ENCODE results near the gene STAM2. TPM values are rescaled to one million over a fixed set of nuclear protein-coding genes. Genes with fewer than 3 reads are reported as not detected.

STAM2 gene
- 10 to 100 TPM; 12.6 to 22.2 (median 20.0) TPM for total RNA-seq
- 1 to 10 TPM; 2.6 to 3.4 TPM for polyA plus RNA-seq
- 20.3 reads per million, percentile 51 among the genes with 10 or more reads in this experiment for total RNA-seq

DNA sequence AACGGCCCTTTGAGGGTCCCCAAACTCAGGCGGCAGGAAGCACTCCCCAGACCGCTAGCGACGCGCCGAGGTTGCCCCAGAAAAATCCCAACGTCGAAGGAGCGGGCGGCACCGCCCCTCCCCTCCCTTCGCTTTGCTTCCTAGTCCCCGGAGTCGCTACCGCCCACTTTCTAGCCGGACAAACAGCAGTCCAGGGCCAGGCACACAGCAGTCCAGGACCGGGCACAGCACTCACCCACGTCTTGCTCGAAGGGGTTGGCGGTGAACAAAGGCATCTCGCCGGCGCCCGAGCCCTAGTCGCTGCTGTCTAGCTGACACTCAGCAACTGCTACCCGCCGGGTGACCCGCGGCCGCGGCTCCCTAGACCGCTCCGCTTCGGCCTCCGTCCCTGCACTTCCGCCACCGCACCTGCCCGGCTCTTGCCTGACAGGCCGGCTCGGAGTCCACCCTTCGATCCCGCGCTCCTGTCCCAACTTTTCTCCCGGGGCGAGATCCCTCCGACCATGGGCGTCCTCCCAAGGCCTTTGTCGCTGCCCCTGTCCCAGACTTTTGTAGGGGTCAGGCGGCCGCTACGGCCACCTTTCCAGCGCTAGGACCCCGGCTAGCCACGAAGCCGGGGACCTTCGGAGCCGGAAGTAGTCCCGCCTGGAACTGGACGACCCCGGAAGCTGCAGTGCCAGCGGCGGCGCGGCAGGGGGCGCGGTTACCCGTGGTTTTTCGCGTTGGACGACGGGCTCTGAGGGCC is at the start of gene STAM2:
Gene STAM2, minus strand, starts transcription at position 396 of the 745 bp plus-strand sequence. Its CDS starts 121 bp downstream, at position 275.
- H3K27me3 Mint-ChIP-seq: peaks cover 0 to 6% (median under 1%) of the 10 kb centered on the region in 5 donors
- peak within 1 kb of the TSS; percentile 96 to 99 (median 99) for H3K27ac Mint-ChIP-seq
- peak within 1 kb of the TSS; percentile 90 to 99 (median 96) for H3K4me3 Mint-ChIP-seq
- peak; percentile 79 to 95 (median 93) for DNase-seq
- Histone ChIP-seq H3K27ac (ENCODE audit: low read depth, low read length) (peak within 1 kb of the TSS; percentile 91), H3K9me3 (ENCODE audit: control insufficient read depth in 2 of 3, low read length in 3 of 3) (no peaks in the 10 kb centered on the region), H3K4me3 (ENCODE audit: low read length) (peak within 1 kb of the TSS; percentile 80), H3K36me3 (ENCODE audit: control insufficient read depth in 2 of 3, insufficient read depth in 3 of 3, low read length in 3 of 3) (peaks cover 0 to 7% (median 0%) of the 10 kb centered on the region in 3 experiments), H3K27me3 (ENCODE audit: control insufficient read depth in 2 of 2, insufficient read depth in 2 of 2, low read length in 2 of 2) (no peaks in the 10 kb centered on the region), H3K4me1 (ENCODE audit: control insufficient read depth in 2 of 2, insufficient read depth in 2 of 2, low read length in 2 of 2) (peaks cover 0 to 14% of the 10 kb centered on the region in 2 donors)
- H3K36me3 Mint-ChIP-seq: peaks cover 0 to 7% (median 0%) of the 10 kb centered on the region in 5 donors
- ATAC-seq: peak; percentile 93
- POLR2A ChIA-PET: interaction anchor here (0.6 to 1.8 kb wide), 7 partner anchors 140 to 914 kb away, joined by 3 to 12 read pairs (median 3); partner anchors contain the start of genes ARL5A, ARL6IP6, PRPF40A and RBM43
- H3K9me3 Mint-ChIP-seq: peaks cover 0 to 2% (median 0%) of the 10 kb centered on the region in 11 donors
- CTCF ChIA-PET: interaction anchor here (0.6 to 2.5 kb wide), 5 partner anchors 457 to 886 kb away, joined by 3 to 27 read pairs (median 4); partner anchors contain the start of gene NMI
- intact Hi-C loops (cut with micrococcal nuclease): loop anchor here (1.0 to 10.0 kb wide), 18 partner anchors 8 to 1303 kb away; partner anchors contain the start of genes ARL5A (in 2 of the 2), FMNL2 (in 2 of the 2), PRPF40A (in 2 of the 2) and RBM43 (in 2 of the 2)
- peaks cover 22 to 46% (median 36%) of the 10 kb centered on the region in 7 donors for H3K4me1 Mint-ChIP-seq

DNA sequence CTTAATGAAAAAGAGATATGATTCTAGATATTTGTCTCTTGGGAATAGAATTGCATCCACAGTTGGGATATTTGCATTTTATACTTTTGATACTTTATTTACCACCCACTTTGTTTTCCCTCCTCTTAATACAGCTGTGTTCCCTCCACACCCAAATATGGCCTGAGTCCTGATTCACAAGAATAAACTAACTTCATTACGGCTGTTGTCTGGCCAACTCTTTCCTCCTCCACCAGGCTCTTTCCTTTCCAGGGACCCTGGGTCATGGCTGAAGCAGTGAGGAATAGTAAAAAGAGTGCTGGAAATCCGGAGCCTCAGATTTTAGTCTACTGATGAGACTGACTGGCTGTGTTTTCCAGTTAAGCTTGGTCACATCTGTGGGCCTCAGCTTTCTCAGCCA is 48.4 kb upstream of the STAM2 start:
- Mint-ChIP-seq H3K27me3 (peaks cover 0 to 23% (median 9%) of the 10 kb centered on the region in 5 donors), H3K36me3 (no peaks in the 10 kb centered on the region), H3K4me3 (no peak overlapping the region), H3K4me1 (peaks cover 0 to 2% (median 0%) of the 10 kb centered on the region in 7 donors), H3K9me3 (no peaks in the 10 kb centered on the region), H3K27ac (peak overlapping the region in 1 of 9 donors; percentile 32)
- POLR2A ChIA-PET: no interaction called here
- intact Hi-C loops (cut with micrococcal nuclease): no loop called here
- Histone ChIP-seq H3K4me1 (ENCODE audit: control insufficient read depth in 2 of 2, insufficient read depth in 2 of 2, low read length in 2 of 2) (no peaks in the 10 kb centered on the region), H3K27me3 (ENCODE audit: control insufficient read depth in 2 of 2, insufficient read depth in 2 of 2, low read length in 2 of 2) (no peaks in the 10 kb centered on the region), H3K27ac (ENCODE audit: low read depth, low read length) (no peak overlapping the region), H3K36me3 (ENCODE audit: control insufficient read depth in 2 of 3, insufficient read depth in 3 of 3, low read length in 3 of 3) (no peaks in the 10 kb centered on the region), H3K9me3 (ENCODE audit: control insufficient read depth in 2 of 3, low read length in 3 of 3) (no peaks in the 10 kb centered on the region), H3K4me3 (ENCODE audit: low read length) (no peak overlapping the region)
- no peak for DNase-seq
- ATAC-seq: no peak
- CTCF ChIA-PET: no interaction called here

DNA sequence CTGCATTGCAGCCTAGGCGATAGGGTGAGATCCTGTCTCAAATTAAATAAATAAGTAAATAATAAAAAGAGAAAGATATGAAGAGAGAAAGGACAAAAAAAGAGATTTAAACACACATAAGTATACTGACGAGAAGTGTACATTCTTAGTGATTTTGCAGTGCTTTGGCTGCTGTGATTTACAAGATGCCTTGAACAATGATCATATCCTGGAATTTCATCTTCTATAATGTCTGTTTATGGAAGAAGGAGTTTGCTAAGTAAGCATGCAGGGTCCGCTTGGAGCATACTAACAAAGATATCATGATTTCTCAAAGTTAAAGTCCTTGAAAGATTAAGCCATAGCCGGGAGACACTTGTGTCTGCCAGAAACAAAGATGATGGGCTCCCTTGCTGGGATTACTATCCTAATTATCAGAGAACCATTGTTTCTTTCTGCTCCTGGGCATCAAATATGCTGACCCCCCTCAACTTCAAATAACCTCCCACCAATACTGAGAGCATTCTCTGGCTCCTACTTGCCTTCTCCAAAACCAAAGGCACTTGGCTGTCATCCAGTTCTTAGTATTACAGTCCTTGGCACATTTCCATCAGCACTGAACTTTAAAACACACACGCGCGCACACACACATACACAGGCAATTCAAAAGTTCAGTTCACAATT is 47.5 kb upstream of the STAM2 start:
- CTCF ChIA-PET: no interaction called here
- H3K9me3 Mint-ChIP-seq: no peaks in the 10 kb centered on the region
- H3K36me3 Mint-ChIP-seq: no peaks in the 10 kb centered on the region
- no peak overlapping the region for H3K27ac Mint-ChIP-seq
- no peaks in the 10 kb centered on the region for H3K4me1 ChIP-seq (ENCODE audit: control insufficient read depth in 2 of 2, insufficient read depth in 2 of 2, low read length in 2 of 2)
- intact Hi-C loops (cut with micrococcal nuclease): no loop called here
- ATAC-seq (no peak), DNase-seq (no peak)
- POLR2A ChIA-PET: no interaction called here
- no peak overlapping the region for H3K4me3 ChIP-seq (ENCODE audit: low read length)
- H3K36me3 ChIP-seq (ENCODE audit: control insufficient read depth in 2 of 3, insufficient read depth in 3 of 3, low read length in 3 of 3): no peaks in the 10 kb centered on the region
- no peak overlapping the region for H3K4me3 Mint-ChIP-seq
- peaks cover 0 to 2% (median 0%) of the 10 kb centered on the region in 7 donors for H3K4me1 Mint-ChIP-seq
- no peaks in the 10 kb centered on the region for H3K9me3 ChIP-seq (ENCODE audit: control insufficient read depth in 2 of 3, low read length in 3 of 3)
- peaks cover 0 to 25% (median 9%) of the 10 kb centered on the region in 5 donors for H3K27me3 Mint-ChIP-seq
- H3K27me3 ChIP-seq (ENCODE audit: control insufficient read depth in 2 of 2, insufficient read depth in 2 of 2, low read length in 2 of 2): no peaks in the 10 kb centered on the region
- H3K27ac ChIP-seq (ENCODE audit: low read depth, low read length): no peak overlapping the region

DNA sequence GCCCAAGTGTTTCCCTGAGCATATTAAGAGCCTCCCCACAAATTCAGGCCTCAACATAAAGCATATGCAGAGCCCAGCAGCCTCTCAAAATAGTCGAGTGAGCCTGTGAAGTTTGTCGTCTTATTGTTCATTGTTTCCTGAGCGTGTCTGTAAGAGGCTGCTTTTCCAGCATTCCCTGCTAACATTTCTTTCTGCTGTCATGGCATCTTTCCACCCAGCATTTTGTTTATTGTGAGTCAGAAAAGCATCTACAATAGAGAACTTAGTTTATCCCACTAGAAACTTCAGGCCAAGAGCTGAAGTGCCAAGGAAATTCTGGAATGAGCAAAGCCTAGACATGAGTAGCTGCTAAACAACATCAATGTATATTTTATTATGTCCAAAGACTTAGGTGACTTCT is 46.3 kb upstream of the STAM2 start:
- POLR2A ChIA-PET: no interaction called here
- intact Hi-C loops (cut with micrococcal nuclease): no loop called here
- Mint-ChIP-seq H3K4me3 (no peak overlapping the region), H3K36me3 (no peaks in the 10 kb centered on the region), H3K27me3 (peaks cover 0 to 27% (median 9%) of the 10 kb centered on the region in 5 donors), H3K9me3 (no peaks in the 10 kb centered on the region), H3K4me1 (peaks cover 0 to 2% (median 0%) of the 10 kb centered on the region in 7 donors), H3K27ac (no peak overlapping the region)
- CTCF ChIA-PET: no interaction called here
- H3K4me1 ChIP-seq (ENCODE audit: control insufficient read depth in 2 of 2, insufficient read depth in 2 of 2, low read length in 2 of 2): no peaks in the 10 kb centered on the region
- DNase-seq (no peak), ATAC-seq (no peak)
- H3K4me3 ChIP-seq (ENCODE audit: low read length): no peak overlapping the region
- no peaks in the 10 kb centered on the region for H3K27me3 ChIP-seq (ENCODE audit: control insufficient read depth in 2 of 2, insufficient read depth in 2 of 2, low read length in 2 of 2)
- H3K36me3 ChIP-seq (ENCODE audit: control insufficient read depth in 2 of 3, insufficient read depth in 3 of 3, low read length in 3 of 3): no peaks in the 10 kb centered on the region
- H3K27ac ChIP-seq (ENCODE audit: low read depth, low read length): no peak overlapping the region
- H3K9me3 ChIP-seq (ENCODE audit: control insufficient read depth in 2 of 3, low read length in 3 of 3): no peaks in the 10 kb centered on the region

DNA sequence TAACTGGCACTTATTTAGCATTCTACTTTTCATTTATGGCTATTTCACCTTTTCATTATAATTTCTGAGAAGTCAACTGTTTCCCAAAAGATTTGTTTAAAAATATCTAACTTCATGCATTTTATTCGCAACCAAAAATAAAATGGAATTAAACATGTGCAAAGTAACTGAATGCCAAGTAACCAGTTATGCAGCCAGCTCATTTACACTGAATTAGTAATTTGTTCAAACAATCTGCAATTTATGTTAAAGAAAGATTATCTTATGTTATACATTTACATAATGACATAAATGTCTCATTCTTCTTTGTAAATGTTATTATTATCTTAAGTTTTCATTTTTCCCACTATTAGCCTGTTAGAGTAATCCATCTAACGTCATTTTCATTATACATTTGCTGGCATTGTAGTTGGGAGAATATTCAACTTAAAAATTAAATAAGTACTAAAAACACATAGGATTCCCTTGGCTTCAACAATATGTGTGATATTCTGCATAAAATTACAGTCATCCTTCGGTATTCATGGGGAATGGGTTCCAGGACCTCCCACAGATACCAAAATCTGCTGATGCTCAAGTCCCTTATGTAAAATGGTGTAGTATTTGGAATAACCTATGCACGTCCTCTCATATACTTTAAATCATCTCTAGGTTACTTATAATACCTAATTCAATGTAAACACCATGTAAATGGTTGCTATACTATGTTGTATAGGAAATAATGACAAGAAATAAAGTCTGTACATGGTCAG is 43.7 kb upstream of the STAM2 start:
- CTCF ChIA-PET: no interaction called here
- no peak overlapping the region for H3K4me3 ChIP-seq (ENCODE audit: low read length)
- no peaks in the 10 kb centered on the region for H3K27me3 ChIP-seq (ENCODE audit: control insufficient read depth in 2 of 2, insufficient read depth in 2 of 2, low read length in 2 of 2)
- no peak for DNase-seq
- no peak overlapping the region for H3K4me3 Mint-ChIP-seq
- H3K27me3 Mint-ChIP-seq: peaks cover 0 to 22% (median 4%) of the 10 kb centered on the region in 5 donors
- intact Hi-C loops (cut with micrococcal nuclease): no loop called here
- no peaks in the 10 kb centered on the region for H3K4me1 ChIP-seq (ENCODE audit: control insufficient read depth in 2 of 2, insufficient read depth in 2 of 2, low read length in 2 of 2)
- H3K27ac Mint-ChIP-seq: no peak overlapping the region
- peaks cover 0 to 4% (median 0%) of the 10 kb centered on the region in 3 experiments for H3K36me3 ChIP-seq (ENCODE audit: control insufficient read depth in 2 of 3, insufficient read depth in 3 of 3, low read length in 3 of 3)
- ATAC-seq: no peak
- no peaks in the 10 kb centered on the region for H3K9me3 Mint-ChIP-seq
- POLR2A ChIA-PET: no interaction called here
- H3K36me3 Mint-ChIP-seq: peaks cover 0 to 3% (median 0%) of the 10 kb centered on the region in 5 donors
- no peak overlapping the region for H3K27ac ChIP-seq (ENCODE audit: low read depth, low read length)
- peaks cover 0 to 2% (median 0%) of the 10 kb centered on the region in 7 donors for H3K4me1 Mint-ChIP-seq
- H3K9me3 ChIP-seq (ENCODE audit: control insufficient read depth in 2 of 3, low read length in 3 of 3): no peaks in the 10 kb centered on the region

DNA sequence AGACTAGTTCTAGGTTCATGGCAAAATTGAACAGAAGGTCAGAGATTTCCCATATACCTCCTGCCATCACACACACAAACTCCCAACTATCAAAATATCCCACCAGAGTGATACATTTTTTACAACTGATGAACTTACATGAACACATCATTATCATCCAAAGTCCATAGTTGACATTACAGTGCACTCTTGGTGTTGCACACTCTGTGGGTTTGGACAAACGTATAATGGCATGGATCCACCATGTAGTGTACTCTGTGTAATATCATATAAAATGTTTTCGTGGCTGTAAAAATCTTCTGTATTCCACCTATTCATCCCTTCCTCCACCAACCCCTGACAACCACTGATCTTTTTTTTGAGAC is 25.9 kb upstream of the STAM2 start:
- Mint-ChIP-seq H3K27ac (peak overlapping the region in 1 of 9 donors; percentile 16), H3K4me3 (no peak overlapping the region), H3K9me3 (peaks cover 0 to 5% (median 2%) of the 10 kb centered on the region in 11 donors), H3K36me3 (no peaks in the 10 kb centered on the region), H3K4me1 (peaks cover 0 to 8% (median 0%) of the 10 kb centered on the region in 7 donors), H3K27me3 (peaks cover 13 to 48% (median 31%) of the 10 kb centered on the region in 5 donors)
- no peaks in the 10 kb centered on the region for H3K36me3 ChIP-seq (ENCODE audit: control insufficient read depth in 2 of 3, insufficient read depth in 3 of 3, low read length in 3 of 3)
- H3K27me3 ChIP-seq (ENCODE audit: control insufficient read depth in 2 of 2, insufficient read depth in 2 of 2, low read length in 2 of 2): no peaks in the 10 kb centered on the region
- POLR2A ChIA-PET: no interaction called here
- no peak overlapping the region for H3K4me3 ChIP-seq (ENCODE audit: low read length)
- H3K4me1 ChIP-seq (ENCODE audit: control insufficient read depth in 2 of 2, insufficient read depth in 2 of 2, low read length in 2 of 2): no peaks in the 10 kb centered on the region
- ATAC-seq (no peak), DNase-seq (no peak)
- intact Hi-C loops (cut with micrococcal nuclease): no loop called here
- CTCF ChIA-PET: no interaction called here
- no peak overlapping the region for H3K27ac ChIP-seq (ENCODE audit: low read depth, low read length)
- no peaks in the 10 kb centered on the region for H3K9me3 ChIP-seq (ENCODE audit: control insufficient read depth in 2 of 3, low read length in 3 of 3)
